Kidney epithelial cell (primary cell): ENCODE measurements around the gene VPS72. TPM values are rescaled to one million over a fixed set of nuclear protein-coding genes. Genes with fewer than 3 reads are reported as not detected.

Experiments used
- DNase-seq: peaks from one replicate; pipeline ENCODE4 v3.0.0-alpha.2; 2010; ENCODE audit warnings: low read depth
- H3K27me3 ChIP-seq: 2 replicates; pipeline ENCODE4 v1.6.0; 2011; ENCODE audit warnings: low read length; ENCODE audit not compliant: control insufficient read depth, insufficient read depth
- H3K36me3 ChIP-seq: 2 replicates; pipeline ENCODE4 v1.5.1; 2011; ENCODE audit warnings: low read length; ENCODE audit not compliant: control insufficient read depth, insufficient read depth
- H3K4me3 ChIP-seq: 2 replicates; pipeline ENCODE4 v1.5.1; 2011; ENCODE audit warnings: low read depth, mild to moderate bottlenecking, control low read depth, low read length
- CTCF ChIP-seq: IDR thresholded peaks from 2 replicates; pipeline ENCODE4 v1.5.1; 2011; ENCODE audit warnings: mild to moderate bottlenecking, moderate library complexity, low read length, control low read depth, inconsistent platforms; ENCODE audit not compliant: insufficient read depth, poor library complexity, severe bottlenecking
- total RNA-seq: library from RNA; depleted of rRNA; stranded (reverse); fragments of >200 nt; gene quantifications from 2 replicates; pipeline ENCODE4 v1.2.3, GENCODE V29; 2015

VPS72 gene
- total RNA-seq, 1 donor from 2014 or later = 83.4 TPM

GRCh38 chr1:151175041-151175741 is 14.8 kb downstream of the VPS72 start:
- TF ChIP-seq CTCF = no peak
- H3K4me3 ChIP-seq = no peak overlapping the region
- H3K27me3 ChIP-seq = no peaks in the 10 kb centered on the region
- DNase-seq = no peak
- peaks cover 1% of the 10 kb centered on the region for H3K36me3 ChIP-seq

GRCh38 chr1:151171190-151171589 is 18.8 kb downstream of the VPS72 start:
- H3K27me3 ChIP-seq = no peaks in the 10 kb centered on the region
- no peak overlapping the region for H3K4me3 ChIP-seq
- H3K36me3 ChIP-seq = peaks cover 1% of the 10 kb centered on the region
- no peak for TF ChIP-seq CTCF
- no peak for DNase-seq

DNA sequence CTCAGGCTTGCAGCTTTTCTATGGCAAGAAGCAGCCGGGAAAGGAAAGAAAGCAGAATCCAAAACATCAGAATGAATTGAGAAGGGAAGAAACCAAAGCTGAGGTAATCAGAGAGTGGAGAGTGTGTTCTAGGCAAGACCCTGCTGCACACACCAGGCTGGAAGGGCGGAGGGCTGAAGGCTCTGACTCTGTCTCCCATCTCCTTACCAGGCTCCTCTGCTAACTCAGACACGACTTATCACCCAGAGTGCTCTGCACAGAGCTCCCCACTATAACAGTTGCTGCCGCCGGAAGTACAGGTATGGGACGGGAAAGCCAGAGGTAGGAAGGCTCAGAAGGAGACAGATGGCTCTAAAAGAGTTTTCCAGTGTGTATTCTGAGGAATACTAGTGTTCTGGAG is 22.9 kb downstream of the VPS72 start:
- Histone ChIP-seq H3K27me3 (no peaks in the 10 kb centered on the region), H3K4me3 (peak overlapping the region; percentile 54), H3K36me3 (peaks cover 1% of the 10 kb centered on the region)
- no peak for DNase-seq
- no peak for TF ChIP-seq CTCF

GRCh38 chr1:151166505-151166956 is 23.5 kb downstream of the VPS72 start:
- H3K27me3 ChIP-seq = no peaks in the 10 kb centered on the region
- H3K36me3 ChIP-seq = peaks cover 1% of the 10 kb centered on the region
- no peak for DNase-seq
- H3K4me3 ChIP-seq = peak overlapping the region; percentile 54
- no peak for TF ChIP-seq CTCF

DNA sequence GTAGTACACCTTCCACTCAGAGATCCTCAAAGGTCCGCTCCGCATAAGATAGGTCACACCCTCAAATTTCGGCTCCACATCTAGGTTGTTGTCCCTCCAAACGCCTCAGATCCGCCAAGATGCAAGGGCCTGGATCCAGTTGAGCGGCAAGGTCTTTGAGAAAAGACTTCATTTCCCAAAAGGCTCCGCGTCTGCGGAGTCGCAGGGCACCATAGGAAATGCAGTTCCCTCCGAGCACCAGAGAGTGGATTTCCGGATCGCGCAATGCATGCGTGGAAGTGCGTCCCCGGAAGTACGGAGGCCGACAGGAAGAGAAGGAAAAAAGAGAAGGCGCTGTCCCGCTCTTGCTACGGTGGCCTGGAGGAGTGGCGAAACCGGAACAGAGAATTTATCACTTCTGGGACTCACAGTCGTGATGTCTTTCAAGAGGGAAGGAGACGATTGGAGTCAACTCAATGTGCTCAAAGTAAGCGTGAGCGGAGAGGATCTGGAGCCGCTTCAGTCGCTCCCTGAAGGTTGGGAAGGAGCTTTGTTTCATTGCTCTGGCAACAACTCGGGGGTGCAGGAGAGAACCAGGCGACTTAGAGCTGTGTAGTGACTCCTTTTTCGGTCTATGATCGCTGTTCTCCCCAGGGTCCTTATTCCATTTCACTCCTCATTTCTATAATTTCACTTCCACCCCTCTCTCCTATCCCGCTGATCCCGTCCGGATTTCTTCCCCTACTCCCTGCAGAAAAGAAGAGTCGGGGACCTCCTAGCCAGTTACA is 24.1 kb downstream of the VPS72 start, which contains the start of the genes LYSMD1 and SCNM1:
TSS of gene LYSMD1 (minus strand) at position 165 of the 767 bp plus-strand sequence. CDS start 644 bp downstream, outside the sequence.
TSS of gene SCNM1 (plus strand) at position 407 of the 767 bp plus-strand sequence. CDS start at position 416, 9 bp downstream.
- Histone ChIP-seq H3K27me3 (no peaks in the 10 kb centered on the region), H3K36me3 (peaks cover 1% of the 10 kb centered on the region), H3K4me3 (peak within 1 kb of the TSS; percentile 54)
- TF ChIP-seq CTCF = no peak
- DNase-seq = peak; percentile 93
